Activated T-cell treated with anti-CD3 and anti-CD28 coated beads, Interleukin-2, amount 50 U/mL, for 4 hours (primary cell): ENCODE results near the gene ENAM. TPM values are rescaled to one million over a fixed set of nuclear protein-coding genes. Genes with fewer than 3 reads are reported as not detected.
"Not testable (repeated sequence)": the region's sequence is repeated elsewhere in the genome, so short reads cannot be mapped to it uniquely, and the experiment has no call there.

Experiments used
- ATAC-seq, 2 donors: fragments of 200-7000 bp; cut with Tn5 transposase; one replicate each; pipeline ENCODE4 v1.10.0; 2021
- DNase-seq: peaks from one replicate; pipeline ENCODE4 v3.0.0-alpha.2; 2020
- H3K27me3 Mint-ChIP-seq: one replicate; pipeline ENCODE4 v1.8.0; 2021; ENCODE audit warnings: low read depth, mixed read lengths
- H3K36me3 Mint-ChIP-seq: one replicate; pipeline ENCODE4 v1.8.0; 2022; ENCODE audit warnings: mixed read lengths; ENCODE audit not compliant: insufficient read depth
- H3K4me1 Mint-ChIP-seq: one replicate; pipeline ENCODE4 v1.8.0; 2021; ENCODE audit warnings: low read depth, mixed read lengths
- H3K4me3 Mint-ChIP-seq: one replicate; pipeline ENCODE4 v1.8.0; 2021; ENCODE audit warnings: mild to moderate bottlenecking, moderate library complexity, mixed read lengths
- H3K9me3 Mint-ChIP-seq: one replicate; pipeline ENCODE4 v1.8.0; 2021; ENCODE audit warnings: mixed read lengths
- total RNA-seq, 3 donors: library from RNA; stranded (reverse); gene quantifications; one replicate each; pipeline ENCODE4 v1.2.1, GENCODE V29; 2021

ENAM gene
- total RNA-seq, 3 donors from 2014 or later: not detected

DNA sequence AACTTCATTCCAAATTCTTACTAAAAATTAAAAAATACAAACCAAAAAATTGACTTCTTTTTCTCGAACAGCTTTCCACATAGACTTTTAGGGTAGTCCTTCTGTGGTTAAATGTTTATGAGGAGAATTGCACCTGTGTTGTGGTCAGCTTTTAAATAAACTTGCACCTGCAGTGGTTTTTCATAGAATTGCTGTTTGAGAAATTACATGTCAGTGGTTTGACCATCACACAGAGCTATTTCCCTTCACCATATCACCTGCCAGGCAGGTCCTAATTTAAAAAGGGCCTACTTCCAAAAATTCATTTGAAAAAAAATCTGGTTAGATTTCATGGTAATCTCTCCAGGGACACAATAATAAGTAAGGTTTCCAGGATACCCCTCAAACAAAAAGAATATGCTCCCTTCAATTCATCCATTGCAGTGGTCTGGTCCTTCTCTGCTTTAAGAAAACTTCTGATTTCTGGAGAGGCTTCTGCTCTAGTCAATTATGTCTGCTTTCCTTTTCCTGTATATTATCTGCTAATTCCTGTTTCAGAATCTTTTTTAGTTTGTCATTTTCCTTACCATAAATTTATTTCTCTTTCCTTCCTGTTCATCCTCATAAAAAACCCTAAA lies 49.9 kb downstream of the ENAM start:
- H3K27me3 Mint-ChIP-seq: peaks cover 3% of the 10 kb centered on the region
- no peaks in the 10 kb centered on the region for H3K9me3 Mint-ChIP-seq
- H3K4me1 Mint-ChIP-seq: peaks cover 16% of the 10 kb centered on the region
- no peak for DNase-seq
- no peak overlapping the region for H3K4me3 Mint-ChIP-seq
- H3K36me3 Mint-ChIP-seq: no peaks in the 10 kb centered on the region
- ATAC-seq: no peak

DNA sequence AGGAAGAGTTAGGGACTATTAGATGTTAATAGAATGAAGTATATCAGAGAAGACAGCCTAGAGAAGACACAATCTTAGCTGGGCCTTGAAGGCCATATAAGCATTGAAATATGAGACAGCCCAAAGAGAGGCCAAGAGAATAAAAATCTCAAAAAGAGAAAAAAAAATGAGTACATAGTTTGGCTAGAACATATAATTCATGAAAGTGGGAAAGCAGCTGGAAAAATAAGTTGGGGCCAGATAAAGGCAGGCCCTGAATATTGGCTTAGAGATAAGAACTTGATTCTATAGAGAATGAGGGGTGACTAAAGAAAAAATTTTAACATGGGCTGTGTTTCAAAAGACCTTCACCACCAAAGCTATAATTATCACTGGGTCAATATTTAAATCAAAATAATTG lies 52.4 kb downstream of the ENAM start:
- Mint-ChIP-seq H3K9me3 (no peaks in the 10 kb centered on the region), H3K36me3 (no peaks in the 10 kb centered on the region), H3K27me3 (no peaks in the 10 kb centered on the region), H3K4me1 (peaks cover 16% of the 10 kb centered on the region), H3K4me3 (no peak overlapping the region)
- no peak for ATAC-seq
- DNase-seq: no peak

DNA sequence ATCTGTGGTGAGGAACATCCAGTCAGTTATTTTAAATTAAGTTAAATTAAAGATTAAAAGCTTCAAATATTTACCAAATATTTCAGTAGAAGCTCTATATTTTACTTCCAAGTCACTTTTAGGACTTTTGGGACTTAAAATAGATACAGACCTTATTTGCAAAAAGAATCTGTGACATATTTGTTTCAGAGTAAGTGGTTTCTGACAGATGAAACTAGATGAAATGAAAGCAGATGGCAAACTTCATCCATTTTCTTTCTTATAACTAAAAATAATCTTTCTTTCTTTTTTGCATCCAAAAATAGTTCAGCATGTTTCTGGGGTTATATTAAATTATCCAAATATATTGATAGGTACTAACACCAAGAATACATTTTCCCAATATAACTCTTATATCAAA lies 53.2 kb downstream of the ENAM start:
- H3K4me3 Mint-ChIP-seq: no peak overlapping the region
- H3K36me3 Mint-ChIP-seq: no peaks in the 10 kb centered on the region
- peaks cover 14% of the 10 kb centered on the region for H3K4me1 Mint-ChIP-seq
- DNase-seq (no peak), ATAC-seq (no peak)
- H3K27me3 Mint-ChIP-seq: no peaks in the 10 kb centered on the region
- no peaks in the 10 kb centered on the region for H3K9me3 Mint-ChIP-seq

DNA sequence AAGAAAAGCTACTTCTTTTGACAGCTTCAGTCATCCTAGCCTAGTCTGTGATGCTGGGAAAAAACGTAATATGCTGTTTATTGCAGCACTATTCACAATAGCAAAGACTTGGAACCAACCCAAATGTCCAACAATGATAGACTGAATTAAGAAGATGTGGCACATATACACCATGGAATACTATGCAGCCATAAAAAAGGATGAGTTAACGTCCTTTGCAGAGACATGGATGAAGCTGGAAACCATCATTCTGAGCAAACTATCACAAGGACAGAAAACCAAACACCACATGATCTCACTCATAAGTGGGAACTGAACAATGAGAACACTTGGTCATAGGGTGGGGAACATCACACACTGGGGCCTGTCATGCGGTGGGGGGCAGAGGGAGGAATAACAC lies 53.6 kb downstream of the ENAM start:
- not testable (repeated sequence) for DNase-seq, H3K27me3 Mint-ChIP-seq, H3K36me3 Mint-ChIP-seq, H3K9me3 Mint-ChIP-seq, ATAC-seq, H3K4me3 Mint-ChIP-seq
- H3K4me1 Mint-ChIP-seq: peaks cover 11% of the 10 kb centered on the region

DNA sequence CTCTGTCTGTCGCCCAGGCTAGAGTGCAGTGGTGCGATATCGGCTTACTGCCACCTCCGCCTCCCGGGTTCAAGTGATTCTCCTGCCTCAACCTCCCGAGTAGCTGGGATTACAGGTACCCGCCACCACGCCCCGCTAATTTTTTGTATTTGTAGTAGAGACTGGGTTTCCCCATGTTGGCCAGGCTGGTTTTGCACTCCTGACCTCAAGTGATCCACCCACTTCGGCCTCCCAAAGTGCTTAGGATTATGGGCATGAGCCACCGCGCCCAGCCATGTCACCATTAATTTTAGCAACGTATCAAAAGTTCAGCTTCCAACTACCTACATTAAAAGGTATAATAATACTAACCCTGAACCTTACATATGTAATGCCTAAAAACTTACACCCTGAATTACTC lies 58.8 kb downstream of the ENAM start:
- ATAC-seq (no peak), DNase-seq (no peak)
- H3K27me3 Mint-ChIP-seq: no peaks in the 10 kb centered on the region
- peaks cover 33% of the 10 kb centered on the region for H3K4me1 Mint-ChIP-seq
- peaks cover 3% of the 10 kb centered on the region for H3K9me3 Mint-ChIP-seq
- peak overlapping the region; percentile 99 for H3K4me3 Mint-ChIP-seq
- peaks cover 26% of the 10 kb centered on the region for H3K36me3 Mint-ChIP-seq

DNA sequence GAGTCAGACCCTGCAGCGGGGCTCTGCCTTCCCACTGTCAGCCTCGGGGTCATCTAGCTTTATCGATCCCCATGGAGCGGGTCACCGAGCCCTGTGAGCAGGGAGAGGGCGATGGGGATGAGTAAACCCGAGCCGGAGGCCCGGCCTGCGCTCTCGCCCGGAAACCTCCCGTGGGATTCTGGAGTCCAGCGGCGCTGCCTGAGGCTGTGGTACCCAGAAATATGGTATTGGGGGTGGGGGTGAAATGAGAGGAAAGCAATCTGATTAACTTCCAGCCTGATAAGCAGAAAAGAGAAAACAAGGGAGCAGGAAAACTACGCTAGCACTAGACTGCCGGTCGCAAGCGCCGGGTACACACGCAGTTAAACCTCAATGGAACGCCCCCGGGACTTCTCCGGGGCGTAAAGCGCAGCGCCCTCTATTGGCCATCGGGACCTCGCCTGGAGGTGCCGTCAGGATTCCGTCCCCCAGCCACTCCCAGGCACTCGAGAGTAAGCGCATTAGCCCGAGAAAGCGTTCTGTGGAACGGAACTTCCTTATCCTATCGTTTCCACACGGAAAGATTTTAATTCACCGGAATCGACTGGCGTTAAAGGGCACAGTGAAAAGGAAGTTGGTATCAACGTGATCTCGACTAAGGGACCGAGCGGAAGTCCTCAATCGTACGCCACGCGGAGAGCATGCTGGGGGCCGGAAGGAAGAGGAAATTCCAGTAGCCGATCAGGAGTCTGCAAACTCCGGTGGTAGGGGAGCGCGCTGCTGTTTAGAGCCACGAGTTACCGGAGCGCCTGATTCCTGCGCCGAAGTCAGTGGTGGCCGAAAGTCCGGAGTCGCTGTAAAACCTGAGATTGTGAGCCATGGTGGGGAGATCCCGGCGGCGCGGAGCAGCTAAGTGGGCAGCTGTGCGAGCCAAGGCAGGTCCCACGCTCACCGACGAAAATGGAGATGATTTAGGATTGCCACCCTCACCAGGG lies 59.6 kb downstream of the ENAM start, which contains the start of gene UTP3:
Gene UTP3 (plus strand): TSS at position 712 of the 974 bp plus-strand sequence. CDS start 146 bp downstream, at position 858.
- peak; percentile 92 for DNase-seq
- Mint-ChIP-seq H3K9me3 (peaks cover 3% of the 10 kb centered on the region), H3K27me3 (no peaks in the 10 kb centered on the region), H3K4me1 (peaks cover 33% of the 10 kb centered on the region), H3K4me3 (peak within 1 kb of the TSS; percentile 99), H3K36me3 (peaks cover 26% of the 10 kb centered on the region)
- peak; percentile 93 for ATAC-seq

DNA sequence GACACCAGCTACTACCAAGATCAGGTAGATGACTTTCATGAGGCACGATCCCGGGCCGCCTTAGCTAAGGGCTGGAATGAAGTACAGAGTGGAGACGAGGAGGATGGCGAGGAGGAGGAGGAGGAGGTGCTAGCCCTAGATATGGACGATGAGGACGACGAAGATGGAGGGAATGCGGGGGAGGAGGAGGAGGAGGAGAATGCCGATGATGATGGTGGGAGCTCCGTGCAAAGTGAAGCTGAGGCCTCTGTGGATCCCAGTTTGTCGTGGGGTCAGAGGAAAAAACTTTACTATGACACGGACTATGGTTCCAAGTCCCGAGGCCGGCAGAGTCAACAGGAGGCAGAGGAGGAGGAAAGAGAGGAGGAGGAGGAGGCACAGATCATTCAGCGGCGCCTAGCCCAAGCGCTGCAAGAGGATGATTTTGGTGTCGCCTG lies 60.3 kb downstream of the ENAM start:
- H3K36me3 Mint-ChIP-seq: peaks cover 26% of the 10 kb centered on the region
- peak; percentile 3 to 8 for ATAC-seq
- H3K27me3 Mint-ChIP-seq: no peaks in the 10 kb centered on the region
- no peak for DNase-seq
- H3K4me1 Mint-ChIP-seq: peaks cover 33% of the 10 kb centered on the region
- peak overlapping the region; percentile 99 for H3K4me3 Mint-ChIP-seq
- H3K9me3 Mint-ChIP-seq: peaks cover 3% of the 10 kb centered on the region

DNA sequence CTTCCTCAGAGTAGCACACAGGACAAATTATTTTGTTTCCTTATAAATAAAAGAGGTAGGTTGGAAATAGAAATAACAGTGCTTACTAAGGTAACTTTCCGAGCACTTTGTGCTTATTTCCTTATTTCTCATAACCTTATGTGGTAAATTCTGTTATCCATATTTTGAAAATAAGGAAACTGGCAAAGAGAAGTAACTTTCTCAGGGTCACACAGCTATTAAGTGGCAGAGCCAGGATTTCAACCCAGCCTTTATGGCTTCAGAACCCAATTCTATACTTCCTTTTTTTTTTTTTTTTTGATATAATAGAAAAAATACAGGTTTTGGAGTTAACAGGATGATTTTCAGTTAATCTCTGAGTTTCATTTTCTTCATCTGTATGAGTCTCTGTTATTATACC lies 63.1 kb downstream of the ENAM start:
- ATAC-seq (no peak), DNase-seq (no peak)
- H3K9me3 Mint-ChIP-seq: peaks cover 3% of the 10 kb centered on the region
- peak overlapping the region; percentile 69 for H3K4me3 Mint-ChIP-seq
- no peaks in the 10 kb centered on the region for H3K27me3 Mint-ChIP-seq
- peaks cover 26% of the 10 kb centered on the region for H3K36me3 Mint-ChIP-seq
- peaks cover 33% of the 10 kb centered on the region for H3K4me1 Mint-ChIP-seq

DNA sequence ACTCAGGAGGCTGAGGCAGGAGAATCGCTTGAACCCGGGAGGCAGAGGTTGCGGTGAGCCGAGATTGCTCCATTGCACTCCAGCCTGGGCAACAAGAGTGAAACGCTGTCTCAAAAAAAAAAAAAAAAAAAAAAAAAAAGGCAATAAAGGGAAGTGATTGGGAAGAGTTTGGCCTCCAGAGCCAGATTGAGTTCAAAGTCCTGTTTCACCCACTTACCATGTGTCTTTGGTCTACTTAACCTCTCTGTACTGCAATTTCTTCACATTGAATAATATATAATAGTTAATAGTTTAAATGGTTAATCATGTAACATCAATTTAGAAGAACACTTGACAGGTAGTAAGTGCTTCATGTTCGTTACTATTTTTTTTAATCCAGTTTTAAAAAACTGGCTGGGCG lies 66.1 kb downstream of the ENAM start:
- H3K27me3 Mint-ChIP-seq, ATAC-seq, DNase-seq, H3K9me3 Mint-ChIP-seq, H3K4me3 Mint-ChIP-seq: not testable (repeated sequence)
- H3K36me3 Mint-ChIP-seq: peaks cover 15% of the 10 kb centered on the region
- H3K4me1 Mint-ChIP-seq: peaks cover 16% of the 10 kb centered on the region

Other genes starting within 250 kb of the ENAM start
- gene SMR3B, start 245.6 kb upstream of the ENAM start, total RNA-seq: not detected
- not detected for gene OPRPN, start 230.8 kb upstream of the ENAM start, total RNA-seq
- gene MUC7, start 156.5 kb upstream of the ENAM start, total RNA-seq: not detected
- not detected for gene AMTN, start 110.2 kb upstream of the ENAM start, total RNA-seq
- not detected for gene AMBN, start 36.5 kb upstream of the ENAM start, total RNA-seq
- 1 to 10 TPM in 2 of 3 donors, under 1 TPM in 1; 0.58 to 1.4 (median 1.1) TPM for gene JCHAIN, start 37.8 kb downstream of the ENAM start, total RNA-seq
- gene UTP3, start 59.8 kb downstream of the ENAM start, total RNA-seq: 10 to 100 TPM; 49.2 to 54.8 (median 51.4) TPM
- 1 to 10 TPM; 6.3 to 8.0 (median 7.9) TPM for gene RUFY3, start 93.2 kb downstream of the ENAM start, total RNA-seq
- 100 to 1,000 TPM in 2 of 3 donors, 10 to 100 TPM in 1; 93.5 to 105 (median 103) TPM for gene GRSF1, start 211.1 kb downstream of the ENAM start, total RNA-seq